GM12892 (cell line): ENCODE measurements around the gene SLC26A3.

Experiments
- DNase-seq: peaks from one replicate; pipeline ENCODE4 v3.0.0; 2011; ENCODE audit not compliant: insufficient read length
- FAIRE-seq: peaks from 2 replicates; lab custom pipeline; 2011; peaks lifted over from hg19 to GRCh38; lab: Jason Lieb, UNC
- POLR2A ChIP-seq: IDR thresholded peaks from 2 replicates; pipeline ENCODE4 v1.6.1; 2011; ENCODE audit warnings: low read depth, low read length, control low read depth
- POLR2AphosphoS5 ChIP-seq: IDR thresholded peaks from 2 replicates; pipeline ENCODE4 v1.6.1; 2011; ENCODE audit warnings: low read depth, low read length, control low read depth
- TAF1 ChIP-seq: IDR thresholded peaks from 2 replicates; pipeline ENCODE4 v1.6.1; 2011; ENCODE audit warnings: low read depth, mild to moderate bottlenecking, control low read depth, low read length, borderline replicate concordance

The SLC26A3 gene

GRCh38 chr7:107742678-107743566 is 60.1 kb downstream of the SLC26A3 start:
- FAIRE-seq = peak; percentile 74
- peak; percentile 14 for DNase-seq
- TF ChIP-seq TAF1 (0 out of 2 replicates have a peak, but pooled peaks have one; percentile 11), POLR2A (no peak), POLR2AphosphoS5 (peak; percentile 1; the same call in 1 of the 2 replicates)

GRCh38 chr7:107728276-107728675 is 74.7 kb downstream of the SLC26A3 start:
- no peak for TF ChIP-seq POLR2A
- no peak for TF ChIP-seq TAF1
- TF ChIP-seq POLR2AphosphoS5 = no peak
- DNase-seq (no peak), FAIRE-seq (no peak)

GRCh38 chr7:107726356-107727130 is 76.5 kb downstream of the SLC26A3 start:
- no peak for TF ChIP-seq POLR2A
- no peak for TF ChIP-seq TAF1
- no peak for TF ChIP-seq POLR2AphosphoS5
- DNase-seq (no peak), FAIRE-seq (no peak)

- DNase-seq = peak; percentile 24
- no peak for TF ChIP-seq TAF1
- TF ChIP-seq POLR2A = no peak
- TF ChIP-seq POLR2AphosphoS5 = no peak
- FAIRE-seq = peak; percentile 90
These were observed 77.8 kb downstream of the SLC26A3 start for GRCh38 chr7:107725138-107725740.

GRCh38 chr7:107723255-107723654 is 79.8 kb downstream of the SLC26A3 start:
- no peak for DNase-seq
- TF ChIP-seq POLR2AphosphoS5 (no peak), TAF1 (no peak), POLR2A (no peak)
- FAIRE-seq = no peak

- DNase-seq (no peak), FAIRE-seq (peak; percentile 38)
- TF ChIP-seq POLR2AphosphoS5 = no peak
- no peak for TF ChIP-seq TAF1
- no peak for TF ChIP-seq POLR2A
These were observed 81.7 kb downstream of the SLC26A3 start for GRCh38 chr7:107721286-107721685.

GRCh38 chr7:107718456-107719193 is 84.4 kb downstream of the SLC26A3 start:
- TF ChIP-seq POLR2A = no peak
- TF ChIP-seq TAF1 = no peak
- TF ChIP-seq POLR2AphosphoS5 = no peak
- no peak for DNase-seq
- FAIRE-seq = no peak

- FAIRE-seq (no peak), DNase-seq (no peak)
- no peak for TF ChIP-seq TAF1
- no peak for TF ChIP-seq POLR2AphosphoS5
- no peak for TF ChIP-seq POLR2A
These were observed 87.5 kb downstream of the SLC26A3 start for GRCh38 chr7:107715531-107715930.
